IMR-90 (cell line): ENCODE data around the gene MGLL.

Experiments
- BHLHE40 ChIP-seq: fragments of 150-350 bp; IDR thresholded peaks from 2 replicates; pipeline ENCODE4 v1.6.1; 2016; ENCODE audit warnings: mild to moderate bottlenecking, low read depth, low read length
- CEBPB ChIP-seq: IDR thresholded peaks from 2 replicates; pipeline ENCODE4 v1.6.1; 2012; ENCODE audit warnings: low read depth, low read length, improper control_type of control experiment
- CTCF ChIP-seq: conservative IDR thresholded peaks from 2 replicates; pipeline ENCODE4 v1.5.1; 2012; ENCODE audit warnings: mild to moderate bottlenecking, low read depth, low read length, improper control_type of control experiment
- ELK1 ChIP-seq: fragments of 150-350 bp; IDR thresholded peaks from 2 replicates; pipeline ENCODE4 v1.6.1; 2016; ENCODE audit warnings: low read depth, mild to moderate bottlenecking, low read length, moderate library complexity, borderline replicate concordance
- FOS ChIP-seq: fragments of 150-350 bp; IDR thresholded peaks from 2 replicates; pipeline ENCODE4 v1.6.1; 2016; ENCODE audit warnings: low read depth, low read length
- MAFK ChIP-seq: IDR thresholded peaks from 2 replicates; pipeline ENCODE4 v1.6.1; 2012; ENCODE audit warnings: low read depth, low read length, improper control_type of control experiment
- MAZ ChIP-seq: IDR thresholded peaks from 2 replicates; pipeline ENCODE4 v1.6.1; 2012; ENCODE audit warnings: low read depth, mild to moderate bottlenecking, low read length, improper control_type of control experiment, moderate library complexity, borderline replicate concordance
- POLR2A ChIP-seq: IDR thresholded peaks from 2 replicates; pipeline ENCODE4 v1.6.1; 2012; ENCODE audit warnings: mild to moderate bottlenecking, low read depth, low read length
- RAD21 ChIP-seq: IDR thresholded peaks from 2 replicates; pipeline ENCODE4 v1.6.1; 2012; ENCODE audit warnings: low read length, improper control_type of control experiment
- RFX5 ChIP-seq: IDR thresholded peaks from 2 replicates; pipeline ENCODE4 v1.8.0; 2012; ENCODE audit warnings: low read depth, mild to moderate bottlenecking, low read length, moderate library complexity
- SMC3 ChIP-seq: fragments of 150-350 bp; IDR thresholded peaks from 2 replicates; pipeline ENCODE4 v1.6.1; 2016; ENCODE audit warnings: low read depth, mild to moderate bottlenecking, antibody characterized with exemption, low read length, moderate library complexity
- USF2 ChIP-seq: fragments of 150-350 bp; IDR thresholded peaks from 2 replicates; pipeline ENCODE4 v1.6.1; 2017; ENCODE audit warnings: mild to moderate bottlenecking, antibody characterized with exemption, low read length, low read depth

GRCh38 chr3:127717357-127718244 is 104.7 kb downstream of the MGLL start:
- TF ChIP-seq FOS (no peak), CTCF (no peak), CEBPB (no peak), RAD21 (no peak), POLR2A (no peak), MAZ (no peak), BHLHE40 (no peak), RFX5 (no peak), USF2 (no peak), ELK1 (no peak), SMC3 (no peak), MAFK (no peak)
